GM06990 (cell line): ENCODE results near the gene CNOT2.

ENCODE experiments used
- DNase-seq: peaks from one replicate; pipeline ENCODE4 v3.0.0-alpha.2; 2011; ENCODE audit not compliant: insufficient read length; ENCODE audit errors: extremely low read depth
- H3K27me3 ChIP-seq: replicated peaks from 2 replicates; pipeline ENCODE4 v1.6.0; 2011; ENCODE audit warnings: low read length; ENCODE audit not compliant: control insufficient read depth, insufficient read depth
- H3K36me3 ChIP-seq: 2 replicates; pipeline ENCODE4 v1.5.1; 2011; ENCODE audit warnings: low read length; ENCODE audit not compliant: control insufficient read depth, insufficient read depth
- H3K4me3 ChIP-seq: replicated peaks from 2 replicates; pipeline ENCODE4 v1.5.1; 2011; ENCODE audit warnings: low read depth, mild to moderate bottlenecking, control low read depth, low read length
- TF ChIP-seq, protein P1 (sequence below): IDR thresholded peaks from 2 replicates; pipeline ENCODE4 v1.5.1; 2011; ENCODE audit warnings: low read length, control low read depth, mild to moderate bottlenecking, inconsistent platforms; ENCODE audit not compliant: insufficient read depth, poor library complexity, severe bottlenecking

The CNOT2 gene

DNA sequence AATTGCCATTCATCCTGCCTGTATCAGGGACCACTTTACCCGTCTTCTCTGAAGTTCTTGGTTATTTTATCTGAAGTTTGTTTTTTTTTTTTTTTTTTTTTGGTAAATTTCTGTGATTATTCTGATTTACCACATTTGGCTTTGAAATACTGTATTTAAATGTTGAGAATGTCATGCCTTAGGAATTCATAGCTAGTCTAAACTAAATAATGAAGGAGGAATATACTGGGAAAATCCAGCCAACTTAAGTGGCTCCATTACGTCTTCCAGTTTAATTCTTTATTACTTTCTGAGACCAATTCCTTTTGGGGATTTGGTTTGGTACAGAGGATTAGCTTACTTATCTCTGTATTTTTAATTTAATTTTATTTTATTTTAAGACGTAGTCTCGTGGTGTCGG, 62.6 kb downstream of the CNOT2 start:
- no peaks in the 10 kb centered on the region for H3K27me3 ChIP-seq
- DNase-seq = no peak
- no peak overlapping the region for H3K4me3 ChIP-seq
- TF ChIP-seq, protein P1, sequence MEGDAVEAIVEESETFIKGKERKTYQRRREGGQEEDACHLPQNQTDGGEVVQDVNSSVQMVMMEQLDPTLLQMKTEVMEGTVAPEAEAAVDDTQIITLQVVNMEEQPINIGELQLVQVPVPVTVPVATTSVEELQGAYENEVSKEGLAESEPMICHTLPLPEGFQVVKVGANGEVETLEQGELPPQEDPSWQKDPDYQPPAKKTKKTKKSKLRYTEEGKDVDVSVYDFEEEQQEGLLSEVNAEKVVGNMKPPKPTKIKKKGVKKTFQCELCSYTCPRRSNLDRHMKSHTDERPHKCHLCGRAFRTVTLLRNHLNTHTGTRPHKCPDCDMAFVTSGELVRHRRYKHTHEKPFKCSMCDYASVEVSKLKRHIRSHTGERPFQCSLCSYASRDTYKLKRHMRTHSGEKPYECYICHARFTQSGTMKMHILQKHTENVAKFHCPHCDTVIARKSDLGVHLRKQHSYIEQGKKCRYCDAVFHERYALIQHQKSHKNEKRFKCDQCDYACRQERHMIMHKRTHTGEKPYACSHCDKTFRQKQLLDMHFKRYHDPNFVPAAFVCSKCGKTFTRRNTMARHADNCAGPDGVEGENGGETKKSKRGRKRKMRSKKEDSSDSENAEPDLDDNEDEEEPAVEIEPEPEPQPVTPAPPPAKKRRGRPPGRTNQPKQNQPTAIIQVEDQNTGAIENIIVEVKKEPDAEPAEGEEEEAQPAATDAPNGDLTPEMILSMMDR = no peak
- H3K36me3 ChIP-seq = peaks cover 2% of the 10 kb centered on the region; the same call in 1 of the 2 replicates

DNA sequence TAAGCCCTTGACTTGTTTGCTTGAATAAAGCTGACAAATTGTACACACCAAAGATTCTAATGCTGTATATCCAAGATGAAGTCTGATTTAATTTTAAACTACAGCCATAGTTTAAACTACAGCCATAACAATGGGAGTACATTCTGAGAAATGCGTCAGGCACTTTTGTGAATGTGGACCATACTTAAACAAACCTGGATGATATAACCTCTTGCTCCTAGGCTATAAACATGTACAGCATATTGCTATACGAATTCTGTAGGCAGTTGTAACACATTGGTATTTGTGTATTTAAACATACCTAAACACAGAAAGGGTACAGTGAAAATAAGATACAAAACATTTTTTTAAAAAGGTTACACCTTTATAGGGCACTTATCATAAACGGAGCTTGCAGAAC, 63.4 kb downstream of the CNOT2 start:
- Histone ChIP-seq H3K4me3 (no peak overlapping the region), H3K36me3 (peaks cover 2% of the 10 kb centered on the region; the same call in 1 of the 2 replicates), H3K27me3 (no peaks in the 10 kb centered on the region)
- no peak for DNase-seq
- TF ChIP-seq, protein P1 = no peak

DNA sequence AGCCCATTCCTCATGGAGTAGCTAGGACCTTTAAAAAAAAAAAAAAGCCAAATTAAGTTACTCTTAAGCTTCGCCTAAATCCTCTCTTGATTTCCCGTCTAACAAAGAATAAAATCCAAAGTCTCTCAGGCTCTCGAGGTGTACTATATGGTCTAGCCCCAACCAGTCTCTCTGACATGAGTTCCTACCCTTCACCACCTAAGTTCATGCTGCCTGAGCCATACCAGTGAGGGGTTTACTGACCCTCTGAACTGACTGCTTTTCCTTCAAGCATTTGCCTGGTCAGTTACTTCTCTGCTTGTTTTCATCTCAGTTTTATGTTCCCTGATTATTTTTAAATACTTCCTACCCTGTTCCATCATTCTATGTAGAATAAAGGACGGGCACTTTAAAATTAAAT, 64.6 kb downstream of the CNOT2 start:
- TF ChIP-seq, protein P1 = no peak
- peaks cover 2% of the 10 kb centered on the region; the same call in 1 of the 2 replicates for H3K36me3 ChIP-seq
- DNase-seq = no peak
- H3K27me3 ChIP-seq = no peaks in the 10 kb centered on the region
- no peak overlapping the region for H3K4me3 ChIP-seq

DNA sequence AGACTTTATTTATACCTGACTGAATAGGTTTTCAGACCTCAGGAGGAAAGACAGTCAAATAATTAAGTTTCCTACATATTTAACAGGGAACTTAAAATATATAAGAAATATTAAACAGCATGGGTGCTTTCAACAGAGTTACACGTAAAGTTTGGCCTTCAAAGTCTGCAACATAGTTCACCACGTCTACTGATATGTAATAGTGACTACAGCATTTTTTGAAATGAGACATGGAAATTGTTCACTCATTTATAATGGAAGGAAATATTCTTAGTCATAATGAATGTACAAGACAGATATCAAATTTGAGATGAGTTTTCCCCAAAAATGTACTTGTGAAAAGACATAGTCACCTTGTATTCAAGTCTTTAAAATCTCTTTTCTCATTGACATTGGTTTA, 66.1 kb downstream of the CNOT2 start:
- DNase-seq = no peak
- H3K27me3 ChIP-seq = no peaks in the 10 kb centered on the region
- H3K4me3 ChIP-seq = no peak overlapping the region
- TF ChIP-seq, protein P1 = no peak
- peaks cover 2% of the 10 kb centered on the region; the same call in 1 of the 2 replicates for H3K36me3 ChIP-seq

DNA sequence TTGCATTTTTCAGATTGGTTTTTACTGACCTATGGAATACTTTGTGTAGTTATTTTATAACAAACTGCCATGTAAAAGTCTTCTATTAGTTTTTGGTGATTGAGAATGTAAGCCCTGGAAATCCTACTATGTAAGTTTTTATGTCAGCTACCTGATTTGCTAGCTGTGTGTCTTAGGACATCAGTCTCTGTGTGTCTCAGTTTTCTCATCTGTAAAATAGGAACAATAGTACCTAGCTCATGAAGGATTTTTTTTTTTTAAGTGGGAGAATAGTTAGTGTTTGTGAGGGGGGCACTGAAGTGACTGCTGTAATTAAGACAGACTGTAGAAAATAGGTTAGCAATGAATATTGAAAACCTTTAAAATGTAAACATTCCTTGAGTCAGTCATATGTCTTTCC, 70.9 kb downstream of the CNOT2 start:
- Histone ChIP-seq H3K27me3 (no peaks in the 10 kb centered on the region), H3K4me3 (no peak overlapping the region), H3K36me3 (no peaks in the 10 kb centered on the region; the same call in 1 of the 2 replicates)
- no peak for DNase-seq
- TF ChIP-seq, protein P1 = no peak

DNA sequence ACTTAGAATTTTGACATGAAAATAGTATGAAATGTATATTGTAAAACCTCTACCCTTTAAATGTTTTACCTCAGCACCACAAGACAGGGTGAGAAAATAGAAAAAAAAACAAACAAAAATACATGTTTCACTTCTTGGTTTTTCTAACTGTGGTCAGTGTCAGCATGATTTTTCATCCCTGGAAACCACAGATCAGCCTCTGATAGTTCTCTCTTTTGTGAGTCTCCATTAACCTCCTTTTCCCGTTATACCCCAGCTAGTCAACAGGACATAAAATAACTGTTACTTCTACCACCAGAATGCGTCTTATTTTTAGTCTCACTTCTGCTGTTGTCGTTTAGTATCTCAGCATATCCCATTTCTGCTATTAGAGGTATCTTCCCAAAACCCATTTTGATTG, 74.5 kb downstream of the CNOT2 start:
- H3K27me3 ChIP-seq = no peaks in the 10 kb centered on the region
- TF ChIP-seq, protein P1 = no peak
- H3K36me3 ChIP-seq = no peaks in the 10 kb centered on the region
- H3K4me3 ChIP-seq = no peak overlapping the region
- DNase-seq = peak; percentile 64
